HL-60 (cell line): Measurements from ENCODE around the gene TRPV4.

Source experiments
- DNase-seq, 2 experiments: peaks; one replicate each; pipeline ENCODE4 v3.0.0-alpha.2; 2010 to 2020; ENCODE audit warnings: low read depth in 1 of 2, low spot score in 1 of 2
- H3K27ac ChIP-seq: fragments of 250-450 bp; sonication (Bioruptor Pico); replicated peaks from 2 replicates; pipeline ENCODE4 v1.5.1; 2020; ENCODE audit warnings: mild to moderate bottlenecking, moderate library complexity
- H3K27me3 ChIP-seq: fragments of 250-450 bp; sonication (Bioruptor Pico); 2 replicates; pipeline ENCODE4 v1.5.1; 2021; ENCODE audit warnings: mild to moderate bottlenecking, moderate library complexity; ENCODE audit not compliant: insufficient read depth, poor library complexity, severe bottlenecking
- H3K4me3 ChIP-seq: replicated peaks from 2 replicates; pipeline ENCODE4 v1.5.1; 2011; ENCODE audit warnings: mild to moderate bottlenecking, control low read depth, low read length; ENCODE audit not compliant: insufficient read depth
- GABPA ChIP-seq: IDR thresholded peaks from 2 replicates; pipeline ENCODE4 v1.6.1; 2012; ENCODE audit warnings: low read depth
- POLR2AphosphoS5 ChIP-seq: IDR thresholded peaks from 2 replicates; pipeline ENCODE4 v1.6.1; 2012; ENCODE audit warnings: low read depth
- SPI1 ChIP-seq: IDR thresholded peaks from 2 replicates; pipeline ENCODE4 v1.6.1; 2012; ENCODE audit warnings: low read depth, mild to moderate bottlenecking, borderline replicate concordance
- TF ChIP-seq, protein P1 (sequence below): IDR thresholded peaks from one replicate; pipeline ENCODE4 v1.5.1; 2011; ENCODE audit warnings: low read length, control low read depth, inconsistent platforms; ENCODE audit not compliant: insufficient read depth
- TF ChIP-seq, protein P2 (sequence below): IDR thresholded peaks from 2 replicates; pipeline ENCODE4 v1.6.1; 2012; ENCODE audit warnings: low read depth; ENCODE audit not compliant: insufficient replicate concordance

Gene TRPV4

DNA sequence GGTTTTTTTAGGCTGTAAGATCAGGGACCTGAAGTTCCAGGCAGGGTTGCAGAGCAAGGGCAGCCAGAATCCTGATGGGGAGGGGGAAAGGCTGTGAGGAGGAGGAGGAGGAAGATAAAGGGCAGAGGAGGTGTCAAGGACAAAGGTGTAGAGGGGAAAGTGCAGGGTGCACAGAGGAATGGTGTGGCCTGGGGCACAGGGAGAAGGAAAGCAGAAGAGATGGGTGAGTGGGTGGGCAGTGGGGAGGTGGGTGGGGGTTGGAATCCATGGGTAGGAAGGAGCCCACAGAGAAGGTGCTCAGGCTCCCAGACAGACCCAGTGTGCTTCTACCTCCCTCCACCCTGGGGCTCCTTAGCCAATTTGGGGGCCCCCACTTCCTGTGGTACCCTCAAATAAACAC, 11.2 kb downstream of the TRPV4 start:
- no peak overlapping the region for H3K27ac ChIP-seq
- no peak for DNase-seq
- H3K27me3 ChIP-seq, result no peaks in the 10 kb centered on the region
- no peak overlapping the region for H3K4me3 ChIP-seq
- TF ChIP-seq POLR2AphosphoS5 (no peak), SPI1 (no peak), GABPA (no peak)
- TF ChIP-seq, protein P1, sequence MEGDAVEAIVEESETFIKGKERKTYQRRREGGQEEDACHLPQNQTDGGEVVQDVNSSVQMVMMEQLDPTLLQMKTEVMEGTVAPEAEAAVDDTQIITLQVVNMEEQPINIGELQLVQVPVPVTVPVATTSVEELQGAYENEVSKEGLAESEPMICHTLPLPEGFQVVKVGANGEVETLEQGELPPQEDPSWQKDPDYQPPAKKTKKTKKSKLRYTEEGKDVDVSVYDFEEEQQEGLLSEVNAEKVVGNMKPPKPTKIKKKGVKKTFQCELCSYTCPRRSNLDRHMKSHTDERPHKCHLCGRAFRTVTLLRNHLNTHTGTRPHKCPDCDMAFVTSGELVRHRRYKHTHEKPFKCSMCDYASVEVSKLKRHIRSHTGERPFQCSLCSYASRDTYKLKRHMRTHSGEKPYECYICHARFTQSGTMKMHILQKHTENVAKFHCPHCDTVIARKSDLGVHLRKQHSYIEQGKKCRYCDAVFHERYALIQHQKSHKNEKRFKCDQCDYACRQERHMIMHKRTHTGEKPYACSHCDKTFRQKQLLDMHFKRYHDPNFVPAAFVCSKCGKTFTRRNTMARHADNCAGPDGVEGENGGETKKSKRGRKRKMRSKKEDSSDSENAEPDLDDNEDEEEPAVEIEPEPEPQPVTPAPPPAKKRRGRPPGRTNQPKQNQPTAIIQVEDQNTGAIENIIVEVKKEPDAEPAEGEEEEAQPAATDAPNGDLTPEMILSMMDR, result no peak
- TF ChIP-seq, protein P2, sequence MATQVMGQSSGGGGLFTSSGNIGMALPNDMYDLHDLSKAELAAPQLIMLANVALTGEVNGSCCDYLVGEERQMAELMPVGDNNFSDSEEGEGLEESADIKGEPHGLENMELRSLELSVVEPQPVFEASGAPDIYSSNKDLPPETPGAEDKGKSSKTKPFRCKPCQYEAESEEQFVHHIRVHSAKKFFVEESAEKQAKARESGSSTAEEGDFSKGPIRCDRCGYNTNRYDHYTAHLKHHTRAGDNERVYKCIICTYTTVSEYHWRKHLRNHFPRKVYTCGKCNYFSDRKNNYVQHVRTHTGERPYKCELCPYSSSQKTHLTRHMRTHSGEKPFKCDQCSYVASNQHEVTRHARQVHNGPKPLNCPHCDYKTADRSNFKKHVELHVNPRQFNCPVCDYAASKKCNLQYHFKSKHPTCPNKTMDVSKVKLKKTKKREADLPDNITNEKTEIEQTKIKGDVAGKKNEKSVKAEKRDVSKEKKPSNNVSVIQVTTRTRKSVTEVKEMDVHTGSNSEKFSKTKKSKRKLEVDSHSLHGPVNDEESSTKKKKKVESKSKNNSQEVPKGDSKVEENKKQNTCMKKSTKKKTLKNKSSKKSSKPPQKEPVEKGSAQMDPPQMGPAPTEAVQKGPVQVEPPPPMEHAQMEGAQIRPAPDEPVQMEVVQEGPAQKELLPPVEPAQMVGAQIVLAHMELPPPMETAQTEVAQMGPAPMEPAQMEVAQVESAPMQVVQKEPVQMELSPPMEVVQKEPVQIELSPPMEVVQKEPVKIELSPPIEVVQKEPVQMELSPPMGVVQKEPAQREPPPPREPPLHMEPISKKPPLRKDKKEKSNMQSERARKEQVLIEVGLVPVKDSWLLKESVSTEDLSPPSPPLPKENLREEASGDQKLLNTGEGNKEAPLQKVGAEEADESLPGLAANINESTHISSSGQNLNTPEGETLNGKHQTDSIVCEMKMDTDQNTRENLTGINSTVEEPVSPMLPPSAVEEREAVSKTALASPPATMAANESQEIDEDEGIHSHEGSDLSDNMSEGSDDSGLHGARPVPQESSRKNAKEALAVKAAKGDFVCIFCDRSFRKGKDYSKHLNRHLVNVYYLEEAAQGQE, result no peak

DNA sequence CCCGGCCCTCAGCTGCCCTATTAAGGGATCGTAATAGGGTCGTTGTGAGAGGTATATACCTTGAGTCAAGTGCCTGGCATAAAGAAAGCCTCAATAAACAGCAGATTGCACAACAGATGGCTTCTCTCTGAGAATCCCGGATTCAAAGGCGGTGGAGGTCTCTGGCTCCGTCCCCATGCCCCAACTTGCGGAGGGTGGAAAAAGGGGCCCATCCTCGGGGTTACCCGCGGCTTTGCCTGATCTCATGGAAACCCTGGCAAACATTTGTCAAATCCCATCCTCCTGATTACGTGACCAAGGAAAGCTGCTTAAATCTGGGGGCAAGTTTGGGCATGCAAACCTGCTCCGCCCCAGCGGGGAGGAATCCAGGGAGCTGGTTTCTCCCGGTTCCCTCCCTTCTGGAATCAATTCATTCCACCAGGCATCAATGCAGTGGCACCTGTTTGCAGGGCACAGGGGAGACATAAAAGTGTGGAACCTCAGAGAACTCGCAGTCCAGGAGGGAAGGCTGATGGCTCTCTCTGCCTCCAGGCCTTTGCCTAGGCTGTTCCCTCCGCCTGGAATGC, 12.3 kb downstream of the TRPV4 start:
- Histone ChIP-seq H3K27me3 (no peaks in the 10 kb centered on the region), H3K27ac (no peak overlapping the region), H3K4me3 (no peak overlapping the region)
- no peak for DNase-seq
- TF ChIP-seq POLR2AphosphoS5, result no peak
- TF ChIP-seq, protein P2, result no peak
- TF ChIP-seq GABPA, result no peak
- no peak for TF ChIP-seq SPI1
- TF ChIP-seq, protein P1, result no peak

DNA sequence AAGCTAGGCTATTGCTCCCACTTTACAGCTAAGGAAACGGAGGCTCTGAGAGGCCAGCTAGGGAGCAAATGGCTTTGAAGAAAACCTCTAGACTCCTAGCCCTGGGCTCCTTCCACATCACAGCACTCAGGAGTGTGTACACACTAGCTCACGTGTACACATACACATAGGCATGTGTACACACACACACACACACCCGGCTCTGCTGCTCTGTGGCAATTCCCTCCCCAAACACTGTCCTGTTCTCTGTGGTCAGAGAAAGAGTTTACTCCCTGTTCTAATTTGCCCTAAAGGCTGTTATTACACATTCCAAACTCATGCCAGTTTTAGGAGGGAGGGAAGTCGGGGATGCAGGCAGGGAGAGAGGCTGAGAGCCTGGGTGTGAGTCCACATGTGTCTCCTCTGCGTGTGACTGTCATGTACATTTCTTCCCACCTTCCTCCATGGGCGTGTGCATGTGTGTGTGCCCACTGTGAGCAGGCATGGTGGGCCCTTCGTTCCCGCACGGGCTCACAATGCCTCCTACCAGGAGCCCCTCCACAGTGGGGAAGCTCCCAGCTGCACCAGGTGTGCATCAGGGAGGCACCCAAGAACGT, 14.2 kb downstream of the TRPV4 start:
- TF ChIP-seq POLR2AphosphoS5 (no peak), GABPA (no peak)
- DNase-seq, result no peak
- no peak overlapping the region for H3K27ac ChIP-seq
- no peaks in the 10 kb centered on the region for H3K27me3 ChIP-seq
- no peak overlapping the region for H3K4me3 ChIP-seq

DNA sequence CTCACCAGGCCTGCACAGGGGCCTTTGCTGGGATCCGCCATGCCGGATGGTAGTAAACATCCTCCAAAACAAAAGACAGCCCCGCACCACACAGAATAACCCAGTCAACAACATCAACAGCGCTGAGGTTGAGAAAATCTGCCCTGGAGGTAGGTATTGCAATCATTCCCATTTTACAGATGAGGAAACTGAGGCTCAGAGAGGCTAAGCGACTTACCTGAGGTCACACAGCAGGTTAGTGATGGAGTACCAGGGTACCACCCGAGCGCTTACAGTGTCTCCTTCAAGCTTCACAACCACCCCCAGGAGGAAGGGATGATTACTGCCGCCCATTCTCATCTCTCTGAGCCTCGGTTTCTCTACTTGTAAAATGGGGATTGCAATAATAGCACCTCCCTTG, 14.9 kb downstream of the TRPV4 start:
- TF ChIP-seq SPI1 (no peak), GABPA (no peak), POLR2AphosphoS5 (no peak)
- TF ChIP-seq, protein P1, result no peak
- TF ChIP-seq, protein P2, result no peak
- no peaks in the 10 kb centered on the region for H3K27me3 ChIP-seq
- no peak overlapping the region for H3K27ac ChIP-seq
- DNase-seq, result no peak
- H3K4me3 ChIP-seq, result no peak overlapping the region
